GM18951 (cell line): ENCODE data around the gene MPIG6B.

Experiments
- POLR2A ChIP-seq: IDR thresholded peaks from 4 replicates; pipeline ENCODE4 v1.6.1; 2011; ENCODE audit warnings: mild to moderate bottlenecking; ENCODE audit not compliant: insufficient read length, insufficient read depth; ENCODE audit errors: extremely low read depth
- in situ Hi-C: fragments of 300-500 bp; cut with MboI; formaldehyde crosslinking; loops from one replicate; pipeline ENCODE4 v1.12.0; 2022; ENCODE audit warnings: low sequenced_read_pairs, mixed read lengths, inconsistent platforms; ENCODE audit not compliant: unreplicated experiment

Gene MPIG6B

DNA sequence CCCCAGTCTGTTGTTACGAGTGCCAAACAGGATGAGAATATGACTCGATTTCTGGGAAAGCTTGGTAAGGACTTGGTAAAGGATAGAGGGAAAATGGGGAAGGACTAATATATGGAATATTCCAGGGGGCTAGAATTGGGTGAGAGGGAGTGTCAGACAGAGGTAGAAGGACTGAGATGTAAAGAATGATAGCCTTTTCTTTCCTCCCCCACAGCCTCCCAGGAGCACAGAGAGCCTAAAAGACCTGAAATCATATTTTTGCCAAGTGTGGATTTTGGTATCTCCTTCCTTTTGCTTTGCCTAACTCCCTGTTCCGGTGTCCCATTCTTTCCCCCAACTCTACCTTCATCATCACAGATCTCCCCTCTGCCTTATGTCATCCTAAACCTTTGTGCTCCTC is 19.7 kb downstream of the MPIG6B start:
- TF ChIP-seq POLR2A: no peak
- in situ Hi-C loops: no loop called here

GRCh38 chr6:31744422-31744821 is 21.2 kb downstream of the MPIG6B start:
- in situ Hi-C loops: no loop called here
- TF ChIP-seq POLR2A: no peak

DNA sequence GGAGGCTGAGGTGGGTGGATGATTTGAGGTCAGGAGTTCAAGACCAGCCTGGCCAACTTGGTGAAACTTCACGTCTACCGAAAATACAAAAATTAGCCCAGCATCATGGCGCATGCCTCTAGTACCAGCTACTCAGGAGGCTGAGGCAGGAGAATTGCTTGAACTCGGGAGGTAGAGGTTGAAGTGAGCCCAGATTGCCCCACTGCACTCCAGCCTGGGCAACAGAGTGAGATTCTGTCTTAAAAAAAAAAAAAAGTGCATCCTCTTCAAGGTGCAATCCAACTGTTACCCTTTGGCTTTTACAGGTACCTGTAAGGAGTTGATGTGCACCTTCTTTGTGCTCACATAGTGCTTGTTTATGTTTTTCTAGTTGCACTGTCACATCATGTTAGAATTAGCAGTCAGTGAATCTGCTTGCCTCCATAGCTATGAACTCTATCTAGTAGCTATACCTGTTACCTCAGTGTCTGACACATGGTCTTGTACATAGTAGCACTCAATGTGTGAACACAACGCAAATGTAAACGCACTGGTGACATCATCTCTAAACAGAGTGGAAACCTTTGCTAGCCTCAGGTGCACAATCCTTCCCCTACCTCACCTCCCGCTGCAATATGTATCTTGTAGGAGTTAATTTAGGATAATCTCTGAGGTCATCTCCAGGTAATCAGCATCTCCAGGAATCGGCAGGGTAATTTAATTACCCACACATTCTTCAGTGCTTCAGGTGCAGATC is 26.3 kb downstream of the MPIG6B start:
- no peak for TF ChIP-seq POLR2A
- in situ Hi-C loops: no loop called here

- TF ChIP-seq POLR2A: no peak
These were observed 27.3 kb downstream of the MPIG6B start for GRCh38 chr6:31750411-31751022.

GRCh38 chr6:31752739-31753319 is 29.7 kb downstream of the MPIG6B start:
- in situ Hi-C loops: no loop called here

More at GRCh38 chr6:31750411-31751022, 27.3 kb downstream of the MPIG6B start:
- in situ Hi-C loops: no loop called here

DNA sequence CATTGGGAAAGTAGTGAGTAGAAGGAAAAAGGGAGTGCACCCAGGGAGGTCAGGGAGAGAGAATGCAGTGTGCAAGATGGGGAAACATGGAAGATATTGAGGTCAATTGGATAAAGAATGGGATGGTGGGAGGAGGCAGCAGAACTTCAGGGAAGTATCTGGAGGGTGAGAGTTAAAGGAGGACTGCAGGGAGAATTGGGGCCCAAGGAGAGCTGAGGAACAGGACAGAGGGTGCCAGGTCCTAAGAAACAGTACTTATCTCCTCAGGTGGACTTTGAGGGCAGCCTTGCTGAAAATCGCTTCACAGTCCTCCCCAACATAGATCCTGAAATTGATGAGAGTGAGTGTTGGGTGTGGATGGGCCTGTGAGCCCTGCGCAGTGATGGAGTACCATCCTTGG is 35.1 kb downstream of the MPIG6B start:
- no peak for TF ChIP-seq POLR2A
- in situ Hi-C loops: no loop called here

More at GRCh38 chr6:31752739-31753319, 29.7 kb downstream of the MPIG6B start:
- no peak for TF ChIP-seq POLR2A

GRCh38 chr6:31760790-31761189 is 37.6 kb downstream of the MPIG6B start:
- in situ Hi-C loops: no loop called here
- TF ChIP-seq POLR2A: no peak

GRCh38 chr6:31761343-31761742 is 38.2 kb downstream of the MPIG6B start:
- in situ Hi-C loops: no loop called here
- TF ChIP-seq POLR2A: no peak

- TF ChIP-seq POLR2A: no peak
- in situ Hi-C loops: no loop called here
These were observed 39.2 kb downstream of the MPIG6B start, which contains the start of gene SAPCD1 for GRCh38 chr6:31762356-31762755. Gene SAPCD1, plus strand, starts transcription at chr6:31762656. Its CDS starts 399 bp downstream, at chr6:31763055.

DNA sequence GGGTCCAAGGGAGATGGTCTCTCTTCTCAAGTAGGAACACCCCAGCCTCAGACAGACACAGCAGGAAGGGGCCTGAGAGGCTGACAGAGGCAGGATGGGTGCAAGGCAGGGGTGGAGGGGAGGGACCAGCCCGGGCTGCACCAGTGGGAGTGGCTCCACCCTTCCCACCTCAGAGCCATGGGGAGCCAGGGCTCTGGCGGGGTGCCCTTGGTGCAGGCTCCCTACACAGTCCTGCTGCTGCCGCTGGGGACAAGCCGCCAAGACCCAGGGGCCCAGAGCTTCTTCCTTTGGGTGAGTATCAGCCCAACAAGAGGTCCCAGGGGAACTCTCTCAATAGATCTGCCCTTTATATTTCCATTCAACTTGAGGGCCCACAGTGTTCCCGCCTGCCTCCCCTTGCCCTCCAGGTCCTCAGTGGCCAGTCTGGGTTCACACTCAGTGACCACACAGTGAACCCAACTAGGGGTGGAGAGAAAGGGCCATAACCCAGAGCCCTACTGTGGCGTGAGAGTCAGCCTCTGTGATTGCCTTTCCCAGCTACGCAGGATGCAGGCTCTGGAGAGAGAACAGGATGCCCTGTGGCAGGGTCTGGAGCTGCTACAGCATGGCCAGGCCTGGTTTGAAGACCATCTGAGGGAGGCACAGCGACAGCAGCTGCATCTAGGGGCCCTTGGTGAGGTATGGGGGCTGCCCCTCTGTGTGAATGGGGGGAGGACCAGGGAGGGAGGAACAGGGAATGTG is 39.9 kb downstream of the MPIG6B start:
- TF ChIP-seq POLR2A: no peak
- in situ Hi-C loops: no loop called here

GRCh38 chr6:31763619-31763940 is 40.4 kb downstream of the MPIG6B start:
- no peak for TF ChIP-seq POLR2A
- in situ Hi-C loops: no loop called here

GRCh38 chr6:31764198-31764597 is 41.0 kb downstream of the MPIG6B start:
- no peak for TF ChIP-seq POLR2A
- in situ Hi-C loops: no loop called here

GRCh38 chr6:31765559-31765909 is 42.4 kb downstream of the MPIG6B start:
- in situ Hi-C loops: no loop called here

GRCh38 chr6:31765910-31766794 is 43.0 kb downstream of the MPIG6B start:
- in situ Hi-C loops: no loop called here
- no peak for TF ChIP-seq POLR2A

More at GRCh38 chr6:31765559-31765909, 42.4 kb downstream of the MPIG6B start:
- no peak for TF ChIP-seq POLR2A
